GM06990 (cell line): Measurements from ENCODE around the gene SNRNP35.
"Not testable (repeated sequence)": the region's sequence is repeated elsewhere in the genome, so short reads cannot be mapped to it uniquely, and the experiment has no call there.

Experiments used
- DNase-seq: peaks from one replicate; pipeline ENCODE4 v3.0.0-alpha.2; 2011; ENCODE audit not compliant: insufficient read length; ENCODE audit errors: extremely low read depth
- H3K27me3 ChIP-seq: replicated peaks from 2 replicates; pipeline ENCODE4 v1.6.0; 2011; ENCODE audit warnings: low read length; ENCODE audit not compliant: control insufficient read depth, insufficient read depth
- H3K36me3 ChIP-seq: 2 replicates; pipeline ENCODE4 v1.5.1; 2011; ENCODE audit warnings: low read length; ENCODE audit not compliant: control insufficient read depth, insufficient read depth
- H3K4me3 ChIP-seq: replicated peaks from 2 replicates; pipeline ENCODE4 v1.5.1; 2011; ENCODE audit warnings: low read depth, mild to moderate bottlenecking, control low read depth, low read length
- CTCF ChIP-seq: IDR thresholded peaks from 2 replicates; pipeline ENCODE4 v1.5.1; 2011; ENCODE audit warnings: low read length, control low read depth, mild to moderate bottlenecking, inconsistent platforms; ENCODE audit not compliant: insufficient read depth, poor library complexity, severe bottlenecking

The SNRNP35 gene

GRCh38 chr12:123449249-123449733 lies 8.6 kb upstream of the SNRNP35 start:
- no peaks in the 10 kb centered on the region for H3K36me3 ChIP-seq
- H3K4me3 ChIP-seq: no peak overlapping the region
- no peak for DNase-seq
- no peak for TF ChIP-seq CTCF
- no peaks in the 10 kb centered on the region for H3K27me3 ChIP-seq

GRCh38 chr12:123449856-123450255 lies 8.1 kb upstream of the SNRNP35 start:
- TF ChIP-seq CTCF: no peak
- DNase-seq: no peak
- Histone ChIP-seq H3K4me3 (no peak overlapping the region), H3K36me3 (no peaks in the 10 kb centered on the region), H3K27me3 (no peaks in the 10 kb centered on the region)

- TF ChIP-seq CTCF: no peak
- Histone ChIP-seq H3K27me3 (no peaks in the 10 kb centered on the region), H3K36me3 (no peaks in the 10 kb centered on the region), H3K4me3 (no peak overlapping the region)
- no peak for DNase-seq
Measured at GRCh38 chr12:123450636-123451035, 7.3 kb upstream of the SNRNP35 start.

- H3K4me3 ChIP-seq, H3K27me3 ChIP-seq, DNase-seq, H3K36me3 ChIP-seq: not testable (repeated sequence)
Measured at GRCh38 chr12:123452276-123452550, 5.7 kb upstream of the SNRNP35 start.

GRCh38 chr12:123453165-123453564 lies 4.8 kb upstream of the SNRNP35 start:
- H3K4me3 ChIP-seq: no peak overlapping the region
- no peaks in the 10 kb centered on the region for H3K36me3 ChIP-seq
- no peak for DNase-seq
- H3K27me3 ChIP-seq: no peaks in the 10 kb centered on the region
- no peak for TF ChIP-seq CTCF

GRCh38 chr12:123463174-123463573 lies 5.2 kb downstream of the SNRNP35 start:
- H3K36me3 ChIP-seq: peaks cover 11% of the 10 kb centered on the region
- H3K4me3 ChIP-seq, H3K27me3 ChIP-seq, DNase-seq: not testable (repeated sequence)

- H3K36me3 ChIP-seq: peaks cover 11% of the 10 kb centered on the region
Measured at GRCh38 chr12:123465084-123465483, 7.1 kb downstream of the SNRNP35 start.

More at GRCh38 chr12:123465084-123465483, 7.1 kb downstream of the SNRNP35 start:
- DNase-seq: no peak
- no peak for TF ChIP-seq CTCF
- H3K4me3 ChIP-seq: no peak overlapping the region
- H3K27me3 ChIP-seq: no peaks in the 10 kb centered on the region
